GM18505 (cell line): Measurements from ENCODE around the gene DPF1.

ENCODE experiments used
- ATAC-seq: cut with Tn5 transposase; IDR thresholded peaks from one replicate; pipeline ENCODE4 v1.9.1; 2021; ENCODE audit not compliant: unreplicated experiment
- POLR2A ChIP-seq: IDR thresholded peaks from 4 replicates; pipeline ENCODE4 v1.6.1; 2011; ENCODE audit warnings: borderline replicate concordance; ENCODE audit not compliant: insufficient read depth, insufficient read length; ENCODE audit errors: extremely low read depth

The DPF1 gene

GRCh38 chr19:38204728-38205127, 19.3 kb downstream of the DPF1 start:
- no peak for ATAC-seq
- no peak for TF ChIP-seq POLR2A

GRCh38 chr19:38204096-38204495, 19.9 kb downstream of the DPF1 start:
- no peak for TF ChIP-seq POLR2A
- no peak for ATAC-seq

GRCh38 chr19:38203197-38203596, 20.8 kb downstream of the DPF1 start:
- ATAC-seq, result no peak
- no peak for TF ChIP-seq POLR2A

- TF ChIP-seq POLR2A, result no peak
- ATAC-seq, result no peak
Measured at GRCh38 chr19:38202504-38202903, 21.5 kb downstream of the DPF1 start.

- TF ChIP-seq POLR2A, result no peak
- no peak for ATAC-seq
Measured at GRCh38 chr19:38201731-38202130, 22.3 kb downstream of the DPF1 start.

GRCh38 chr19:38199340-38199739, 24.7 kb downstream of the DPF1 start:
- TF ChIP-seq POLR2A, result no peak
- no peak for ATAC-seq

- ATAC-seq, result no peak
- no peak for TF ChIP-seq POLR2A
Measured at GRCh38 chr19:38197937-38198704, 25.9 kb downstream of the DPF1 start.

- no peak for ATAC-seq
- no peak for TF ChIP-seq POLR2A
Measured at GRCh38 chr19:38196948-38197656, 26.9 kb downstream of the DPF1 start.

- TF ChIP-seq POLR2A, result no peak
- no peak for ATAC-seq
Measured at GRCh38 chr19:38196245-38196837, 27.7 kb downstream of the DPF1 start.

GRCh38 chr19:38195237-38195636, 28.8 kb downstream of the DPF1 start:
- ATAC-seq, result no peak
- no peak for TF ChIP-seq POLR2A

- TF ChIP-seq POLR2A, result no peak
- no peak for ATAC-seq
Measured at GRCh38 chr19:38194061-38194701, 29.8 kb downstream of the DPF1 start.

GRCh38 chr19:38193445-38193844, 30.6 kb downstream of the DPF1 start:
- no peak for TF ChIP-seq POLR2A
- ATAC-seq, result no peak

GRCh38 chr19:38191747-38192146, 32.3 kb downstream of the DPF1 start:
- no peak for ATAC-seq
- TF ChIP-seq POLR2A, result no peak

GRCh38 chr19:38190793-38191192, 33.2 kb downstream of the DPF1 start:
- no peak for TF ChIP-seq POLR2A
- ATAC-seq, result no peak

GRCh38 chr19:38190061-38190460, 34.0 kb downstream of the DPF1 start:
- TF ChIP-seq POLR2A, result no peak

More at GRCh38 chr19:38190061-38190460, 34.0 kb downstream of the DPF1 start:
- ATAC-seq, result no peak
